GM18517 (cell line): ENCODE results near the gene B3GNT4.
"Not testable (repeated sequence)": the region's sequence is repeated elsewhere in the genome, so short reads cannot be mapped to it uniquely, and the experiment has no call there.

Experiments
- ATAC-seq: cut with Tn5 transposase; IDR thresholded peaks from one replicate; pipeline ENCODE4 v1.9.1; 2021; ENCODE audit warnings: mild to moderate bottlenecking, moderate library complexity; ENCODE audit not compliant: unreplicated experiment

B3GNT4 gene

DNA sequence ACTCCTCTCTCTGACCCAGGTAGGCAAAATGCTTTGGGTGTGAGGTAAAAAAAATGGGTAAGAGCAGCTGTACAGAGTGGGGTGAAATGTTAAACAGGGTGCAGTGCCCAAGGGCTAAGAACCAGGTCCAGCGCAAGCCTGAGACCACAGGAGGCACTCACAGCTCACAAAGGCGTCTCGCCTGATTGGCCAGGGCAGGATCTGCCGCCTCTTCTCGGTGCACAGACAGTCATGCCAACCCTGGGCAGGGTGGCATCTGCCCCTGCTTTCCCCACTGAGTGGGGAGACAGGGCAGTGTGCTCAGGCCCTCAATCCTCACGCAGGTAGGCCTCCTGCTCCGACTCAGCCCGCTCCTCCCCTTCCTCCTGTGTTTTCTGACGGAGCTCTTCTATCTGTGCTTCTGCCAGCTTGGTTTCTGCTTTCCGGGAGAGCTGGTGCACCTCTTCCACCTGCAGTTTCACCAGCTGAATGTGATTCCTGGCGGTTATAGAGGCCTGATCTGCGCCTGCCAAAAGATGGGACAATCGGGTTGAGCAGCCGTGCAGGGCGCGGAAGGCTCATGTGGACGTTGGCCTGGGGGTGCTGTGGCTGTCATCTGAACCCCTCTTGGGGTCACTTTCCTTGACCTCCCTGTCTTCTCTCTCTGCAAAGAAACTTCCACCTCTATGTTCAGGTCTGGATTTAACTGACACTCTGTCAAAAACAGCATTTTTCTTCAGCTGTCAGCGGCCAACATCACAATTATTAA is 4.7 kb downstream of the B3GNT4 start:
- ATAC-seq: no peak

- ATAC-seq: no peak
These were observed 12.3 kb downstream of the B3GNT4 start for GRCh38 chr12:122215771-122216170.

GRCh38 chr12:122216445-122216844 is 12.9 kb downstream of the B3GNT4 start:
- ATAC-seq: no peak

DNA sequence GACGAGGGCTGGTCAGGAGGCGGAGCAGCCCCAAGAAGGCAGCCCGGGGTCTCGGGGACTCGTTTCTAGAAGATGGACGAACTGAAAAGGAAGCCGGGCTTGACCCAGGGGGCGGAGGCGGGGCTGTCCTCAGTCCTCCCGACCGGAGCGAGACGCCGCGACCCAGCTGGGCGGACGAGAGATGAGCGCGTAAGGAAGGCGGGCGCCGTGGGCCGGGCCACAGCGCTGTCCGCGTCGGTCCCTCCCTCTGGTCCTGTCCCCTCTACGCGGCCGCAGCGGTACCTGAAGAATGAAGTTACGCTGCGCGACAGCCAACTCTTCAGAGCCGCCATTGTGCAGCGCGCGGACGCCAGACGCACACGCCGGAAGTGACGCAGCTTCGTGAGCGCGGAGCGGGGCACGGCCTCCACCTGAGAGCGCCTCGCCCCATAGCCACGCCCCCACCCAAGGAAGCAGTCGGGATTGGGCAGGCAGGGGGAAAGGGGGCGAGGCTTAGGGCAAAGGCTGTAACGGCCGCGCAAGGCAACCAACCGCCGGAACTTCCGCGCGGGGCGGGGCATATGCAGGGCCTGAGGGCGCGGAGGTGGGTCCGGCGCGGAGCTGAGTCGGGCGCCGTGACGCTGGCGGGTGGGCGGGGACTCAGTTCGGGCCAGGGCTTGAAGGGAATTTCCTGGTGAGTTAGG is 22.3 kb downstream of the B3GNT4 start, which contains the start of gene DIABLO:
Gene DIABLO (minus strand): TSS at position 370 of the 683 bp plus-strand sequence. CDS start 38 bp downstream, at position 332.
- ATAC-seq: peak; percentile 88

DNA sequence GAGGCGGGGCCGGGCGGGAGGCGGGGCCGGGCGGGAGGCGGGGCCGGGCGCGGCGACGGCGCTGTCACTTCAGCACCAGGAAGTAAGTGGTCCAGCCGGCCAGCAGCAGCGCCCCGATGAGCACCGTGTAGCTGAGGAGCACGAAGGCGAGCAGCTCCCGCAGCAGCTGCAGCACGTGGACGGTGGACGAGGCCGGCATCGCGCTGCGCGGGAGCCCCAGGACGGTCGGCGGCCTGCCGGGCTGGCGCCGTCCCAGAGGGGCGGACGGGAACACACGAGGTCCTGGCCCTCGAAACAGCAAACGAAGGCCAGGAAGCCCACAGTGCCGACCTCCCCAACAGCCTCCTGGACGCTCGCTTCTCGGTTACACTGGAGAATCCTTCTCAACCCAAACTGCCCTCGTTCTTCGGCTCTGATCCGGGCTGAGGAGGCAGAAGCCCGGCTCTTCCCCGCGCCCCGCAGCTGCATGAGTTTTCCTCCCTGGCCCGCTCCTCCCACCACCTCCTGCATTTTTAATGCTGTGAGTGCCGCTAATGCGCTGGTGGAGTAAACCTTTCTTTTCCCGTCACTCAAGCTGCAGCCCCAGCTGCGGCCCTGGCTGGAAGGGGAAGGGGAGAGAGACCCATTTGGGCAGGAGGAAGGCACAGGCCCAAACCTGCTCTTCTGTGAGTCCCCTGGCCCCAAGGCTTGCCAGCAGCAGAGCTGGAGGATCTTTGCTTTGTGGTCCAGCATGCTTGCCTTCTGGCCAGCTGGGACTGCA is 23.0 kb downstream of the B3GNT4 start:
- no peak for ATAC-seq

- no peak for ATAC-seq
These were observed 23.8 kb downstream of the B3GNT4 start for GRCh38 chr12:122227341-122227740.

DNA sequence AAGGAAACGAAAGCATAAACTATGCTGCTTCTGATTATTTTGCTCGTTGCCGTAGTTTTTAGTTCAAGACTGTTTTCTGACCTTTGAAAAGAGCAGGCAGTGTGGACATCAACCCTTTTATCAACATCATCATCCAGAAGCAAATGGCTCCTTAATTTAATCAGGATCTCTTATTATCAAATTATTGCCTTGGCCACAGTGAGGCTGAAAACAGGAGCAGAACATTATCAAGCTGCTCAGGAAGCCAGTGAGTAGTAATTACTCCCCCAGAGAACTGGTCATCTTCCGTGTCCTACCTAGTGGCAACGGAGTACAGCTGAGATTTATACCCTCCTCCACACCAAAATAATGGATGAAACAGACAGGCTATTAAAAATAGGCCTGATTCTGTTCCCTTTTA is 24.6 kb downstream of the B3GNT4 start:
- no peak for ATAC-seq

- ATAC-seq: no peak
These were observed 27.3 kb downstream of the B3GNT4 start for GRCh38 chr12:122230798-122231197.

GRCh38 chr12:122232691-122233090 is 29.2 kb downstream of the B3GNT4 start:
- ATAC-seq: no peak

DNA sequence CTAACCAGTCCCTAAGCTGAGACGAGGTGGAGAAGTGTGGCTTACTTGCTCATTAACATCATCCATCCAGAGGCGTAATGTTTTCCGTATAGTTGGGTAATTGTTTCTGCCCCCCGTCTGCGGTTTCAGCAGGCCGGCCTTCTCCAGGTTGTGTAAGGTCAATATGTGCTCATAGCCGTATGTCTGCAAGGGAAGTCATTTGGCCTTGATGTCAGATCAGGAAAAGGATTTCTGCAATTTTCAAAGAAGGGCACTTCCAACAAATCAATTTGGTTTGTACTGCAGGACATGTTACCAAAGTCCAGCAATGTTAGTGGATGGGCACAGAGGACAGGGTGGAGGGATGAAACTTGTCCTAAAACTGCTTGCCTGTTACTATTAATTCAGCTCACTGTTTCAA is 32.2 kb downstream of the B3GNT4 start:
- ATAC-seq: no peak

DNA sequence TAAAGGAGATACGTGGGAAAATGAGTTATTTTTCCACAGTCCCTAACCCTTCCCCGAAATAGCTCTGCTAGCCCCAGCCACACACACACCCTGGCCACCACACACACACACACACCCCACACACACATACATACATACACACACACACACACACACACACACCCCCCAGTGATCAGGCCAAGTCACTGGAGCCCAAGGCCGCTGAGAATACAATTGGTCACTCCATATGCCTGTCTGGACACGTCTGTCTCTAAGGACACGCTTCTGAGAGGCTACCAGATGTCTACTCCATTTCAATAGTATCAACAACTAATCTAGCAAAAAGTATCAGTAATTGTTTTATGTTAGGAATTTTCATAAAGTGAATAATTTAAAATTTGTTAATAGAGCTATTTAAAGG is 35.4 kb downstream of the B3GNT4 start:
- ATAC-seq: no peak

DNA sequence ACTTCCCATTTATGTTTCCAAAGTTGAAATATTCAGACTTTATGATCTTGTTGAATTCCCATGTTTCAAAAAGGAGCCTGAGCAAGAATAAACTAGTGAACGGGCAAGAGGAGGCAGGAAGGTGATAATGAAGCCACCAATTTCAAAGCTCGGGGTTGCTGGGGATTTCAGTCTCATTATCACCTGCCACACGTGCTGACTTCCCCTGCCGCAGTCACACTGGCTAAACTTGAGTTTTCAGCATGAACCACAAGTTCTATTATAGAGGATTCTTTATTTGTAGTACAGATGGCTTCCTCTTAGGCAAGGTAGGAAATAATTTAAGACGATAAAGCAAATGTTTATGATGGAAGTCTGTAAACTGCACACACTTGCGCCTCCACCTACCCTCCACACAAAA is 40.5 kb downstream of the B3GNT4 start:
- ATAC-seq: no peak

DNA sequence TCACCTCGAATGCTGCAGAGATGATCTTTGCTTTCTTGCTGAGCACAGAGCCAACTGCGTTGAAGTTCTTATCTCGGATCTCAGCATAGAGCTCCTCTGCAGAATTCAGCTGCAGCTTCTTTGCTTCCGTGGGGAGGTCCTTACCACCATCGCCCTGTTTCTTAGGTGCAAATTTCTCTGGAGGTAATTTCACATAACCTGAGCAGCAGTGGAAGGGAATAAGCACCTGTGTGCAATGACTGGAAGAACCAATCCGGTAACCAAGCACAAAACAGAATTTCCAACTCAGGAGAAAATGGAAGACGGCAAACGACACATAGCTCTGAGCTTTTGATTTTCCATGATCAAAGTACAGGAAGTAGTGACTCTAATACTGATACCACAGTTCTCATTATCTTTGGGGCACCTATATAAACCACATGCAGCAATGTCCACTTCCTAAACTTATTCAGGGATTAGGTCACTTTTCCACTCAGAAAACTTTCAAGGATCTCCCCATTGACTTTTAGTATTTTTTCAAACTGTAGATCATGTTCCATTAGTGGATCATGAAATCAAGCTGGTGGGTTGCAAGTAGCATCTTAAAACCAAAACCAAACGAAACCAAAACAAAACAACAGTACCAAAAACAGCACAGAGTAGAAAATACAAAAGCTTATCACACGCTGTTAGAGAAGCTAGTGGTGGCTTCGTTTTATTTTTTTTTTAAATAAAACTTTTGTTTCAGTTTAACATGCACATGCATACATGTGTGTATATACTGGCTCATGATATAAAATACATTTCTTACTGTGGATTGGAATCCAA is 41.3 kb downstream of the B3GNT4 start:
- no peak for ATAC-seq

GRCh38 chr12:122245553-122245952 is 42.0 kb downstream of the B3GNT4 start:
- no peak for ATAC-seq

DNA sequence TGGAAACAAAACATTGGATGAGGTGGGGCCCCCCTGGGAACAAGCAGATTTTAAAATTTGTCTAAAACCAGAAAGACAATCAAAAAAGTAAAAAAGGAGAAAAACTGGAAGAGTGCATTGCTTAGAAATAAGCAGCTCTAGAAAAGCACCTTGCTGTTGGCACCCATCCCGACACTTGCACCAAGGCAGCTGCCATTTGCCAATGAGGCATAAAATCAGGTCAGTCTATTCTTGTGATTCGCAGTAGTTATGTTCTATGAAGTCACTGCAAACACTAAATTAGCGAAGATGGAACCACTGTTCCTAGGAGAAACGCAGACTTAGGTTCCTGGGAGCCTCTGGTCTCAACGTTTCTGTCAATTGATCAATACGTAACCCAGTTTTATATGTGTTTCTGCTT is 46.5 kb downstream of the B3GNT4 start:
- ATAC-seq: no peak

DNA sequence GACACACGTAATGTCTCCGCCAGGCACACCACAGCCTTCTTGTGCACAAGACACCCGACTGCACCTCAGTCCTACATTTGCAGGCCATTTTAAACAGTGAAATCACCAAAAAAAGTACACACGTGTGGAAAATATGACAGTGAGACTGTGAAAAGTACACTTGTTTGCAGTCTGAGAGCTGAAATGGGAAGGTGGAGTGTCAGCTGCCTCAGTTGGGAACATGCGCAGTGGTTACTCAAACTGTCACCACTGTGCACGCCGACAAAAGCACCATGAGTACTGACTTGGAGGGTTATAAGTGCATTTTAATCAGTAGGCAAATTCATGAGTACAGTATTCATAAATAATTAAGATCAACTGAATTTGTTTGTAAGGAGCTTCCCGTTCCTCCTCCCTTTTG is 47.0 kb downstream of the B3GNT4 start:
- no peak for ATAC-seq

DNA sequence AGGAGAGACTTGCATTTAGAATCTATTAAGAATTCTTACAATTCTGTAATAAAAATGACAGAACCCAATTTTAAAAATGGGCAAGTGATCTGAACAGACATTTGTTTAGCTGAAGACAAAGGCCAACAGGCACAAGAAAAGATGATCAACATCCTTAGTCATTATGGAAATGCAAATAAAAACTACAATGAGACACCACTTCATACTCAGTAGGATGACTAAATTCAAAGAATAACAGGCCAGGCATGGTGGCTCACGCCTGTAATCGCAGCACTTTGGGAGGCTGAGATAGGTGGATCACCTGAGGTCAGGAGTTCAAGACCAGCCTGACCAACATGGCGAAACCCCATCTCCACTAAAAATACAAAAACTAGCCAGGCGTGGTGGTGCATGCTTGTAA is 55.0 kb downstream of the B3GNT4 start:
- ATAC-seq: not testable (repeated sequence)
